Measurements from ENCODE around the gene CDC42BPA.
"Not testable (repeated sequence)": the region's sequence is repeated elsewhere in the genome, so short reads cannot be mapped to it uniquely, and the experiment has no call there.

CDC42BPA gene

DNA sequence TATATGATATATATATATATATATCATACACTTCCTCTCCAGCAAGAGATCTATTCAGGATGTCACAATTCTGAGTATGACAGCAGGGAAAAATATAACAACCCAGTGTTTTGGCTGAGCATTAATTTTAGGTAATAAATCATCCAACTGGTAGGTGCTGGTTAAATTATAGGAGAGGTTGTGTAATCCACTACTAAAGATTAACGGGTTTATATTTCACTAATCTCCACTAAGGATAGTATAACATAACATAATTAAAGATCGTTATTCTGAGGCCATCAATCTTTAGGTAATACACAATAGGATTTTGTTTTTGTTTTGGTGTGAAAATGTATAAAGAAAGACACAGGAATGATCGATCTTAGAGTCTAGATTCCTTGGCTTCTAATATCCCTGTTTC is 276.0 kb downstream of the CDC42BPA start:
- no peak for DNase-seq

DNA sequence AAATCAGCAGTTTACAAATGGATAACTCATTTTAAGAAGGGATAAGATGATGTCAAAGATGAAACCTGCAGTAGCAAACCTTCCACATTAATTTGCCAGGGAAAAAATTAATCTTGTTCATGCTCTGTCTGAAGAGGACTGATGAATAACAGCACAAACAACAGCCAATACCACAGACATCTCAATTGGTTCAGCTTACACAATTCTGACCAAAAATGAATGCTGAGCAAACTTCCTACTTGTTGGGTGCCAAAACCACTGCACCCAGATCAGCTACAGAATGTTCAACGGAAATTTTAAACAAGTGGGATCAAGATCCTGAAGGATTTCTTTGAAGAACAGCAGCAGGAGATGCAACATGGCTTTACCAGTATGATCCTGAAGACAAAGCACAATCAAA is 279.9 kb downstream of the CDC42BPA start:
- no peak for DNase-seq

GRCh38 chr1:227037121-227037520 is 281.2 kb downstream of the CDC42BPA start:
- DNase-seq = no peak

DNA sequence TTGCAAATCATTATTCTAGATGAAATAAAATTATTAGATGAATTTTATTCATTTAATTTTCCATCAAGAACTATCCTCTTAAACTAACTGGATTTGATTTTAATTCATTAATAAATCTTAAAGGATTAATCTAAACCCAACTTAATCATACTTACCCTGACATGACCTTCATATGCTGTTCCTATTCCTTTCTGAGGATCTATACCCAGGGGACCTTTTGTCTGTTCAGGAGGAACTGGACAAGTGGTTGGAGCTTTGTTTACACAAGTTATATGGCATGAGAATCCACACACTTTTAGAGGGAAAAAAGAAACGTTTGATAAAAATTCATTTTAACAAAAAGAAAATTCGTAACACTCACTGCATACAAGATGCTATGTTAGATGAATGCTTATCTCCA is 283.0 kb downstream of the CDC42BPA start:
- no peak for DNase-seq

DNA sequence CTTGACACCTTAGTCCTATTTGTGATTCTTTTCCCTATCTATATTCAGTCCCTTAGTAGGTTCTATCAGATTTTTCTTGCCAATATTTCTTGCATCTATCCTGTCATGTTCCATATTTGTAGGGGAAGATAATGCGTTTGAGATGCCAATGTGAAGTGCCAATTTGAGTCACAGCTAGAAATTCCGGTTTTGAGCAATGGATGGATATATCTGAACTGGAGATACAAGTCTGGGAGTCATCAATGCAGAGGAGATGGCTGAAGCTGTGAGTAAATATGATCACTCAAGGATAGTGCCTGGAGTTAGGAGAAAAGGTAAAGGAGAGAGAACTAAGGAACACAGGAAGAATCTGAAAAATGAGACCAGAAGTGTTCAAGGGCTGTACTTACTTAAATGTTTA is 284.4 kb downstream of the CDC42BPA start:
- DNase-seq = no peak

DNA sequence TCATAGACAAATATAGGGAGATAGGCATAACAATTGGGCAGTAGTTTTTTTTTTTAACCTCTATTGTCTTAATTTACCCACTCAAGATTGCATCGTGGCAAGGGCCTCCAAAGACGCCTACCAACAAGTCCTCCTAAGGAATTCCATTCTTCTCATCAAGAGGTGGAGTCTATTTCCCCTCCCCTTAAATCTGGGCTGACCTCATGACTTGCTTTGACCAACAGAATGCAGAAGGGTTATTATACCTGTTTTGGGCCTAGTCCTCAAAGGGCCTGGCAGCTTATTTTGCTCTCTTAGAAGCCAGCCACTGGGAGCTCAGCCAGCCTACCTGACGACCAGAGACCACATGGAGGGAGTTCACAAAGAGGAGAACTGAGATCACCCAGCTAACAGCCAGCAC is 285.9 kb downstream of the CDC42BPA start:
- no peak for DNase-seq

DNA sequence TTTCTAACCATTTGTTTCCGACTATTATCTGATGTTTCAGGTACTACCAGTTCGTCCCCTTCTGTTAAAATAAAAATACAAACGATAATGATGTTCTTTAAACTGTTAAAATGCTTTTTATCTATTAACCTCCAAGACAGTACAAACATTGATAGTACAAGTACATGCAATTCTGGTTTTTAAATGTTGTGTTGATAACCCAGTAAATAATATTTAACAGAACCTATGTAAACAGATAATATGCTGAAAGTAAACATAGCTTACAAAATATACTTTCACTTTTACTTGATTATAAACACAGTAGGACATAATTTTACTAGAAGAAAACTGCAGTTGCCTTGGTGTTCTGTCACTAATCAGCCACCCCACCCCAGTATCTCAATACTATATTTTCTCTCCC is 301.3 kb downstream of the CDC42BPA start:
- no peak for DNase-seq

GRCh38 chr1:227010645-227011044 is 307.6 kb downstream of the CDC42BPA start:
- DNase-seq = no peak

GRCh38 chr1:227009937-227010336 is 308.4 kb downstream of the CDC42BPA start:
- no peak for DNase-seq

DNA sequence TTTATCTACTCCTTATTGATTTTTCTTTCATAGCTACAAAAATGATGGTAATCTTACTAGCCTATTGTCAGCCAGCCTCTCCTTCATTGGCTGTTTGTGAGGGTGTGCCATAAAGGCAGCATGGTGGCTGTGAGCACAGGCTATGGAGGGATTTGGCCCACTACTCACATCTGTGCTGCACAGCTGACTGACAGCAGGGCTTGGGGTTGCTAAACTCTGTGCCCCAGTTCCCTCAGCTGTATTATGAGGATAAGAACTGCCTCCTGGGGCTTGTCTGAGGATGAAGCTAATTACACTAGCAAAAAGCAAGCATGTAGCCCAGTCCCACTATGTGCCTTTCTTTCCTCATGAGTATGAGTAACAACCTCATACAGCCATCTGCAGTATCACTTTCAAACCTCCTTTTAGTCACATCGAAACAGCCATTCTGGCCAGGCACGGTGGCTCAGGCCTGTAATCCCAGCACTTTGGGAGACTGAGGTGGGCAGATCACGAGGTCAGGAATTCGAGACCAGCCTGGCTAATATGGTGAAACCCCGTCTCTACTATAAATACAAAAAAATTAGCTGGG is 312.0 kb downstream of the CDC42BPA start:
- DNase-seq = no peak

GRCh38 chr1:227004796-227005195 is 313.5 kb downstream of the CDC42BPA start:
- no peak for DNase-seq

DNA sequence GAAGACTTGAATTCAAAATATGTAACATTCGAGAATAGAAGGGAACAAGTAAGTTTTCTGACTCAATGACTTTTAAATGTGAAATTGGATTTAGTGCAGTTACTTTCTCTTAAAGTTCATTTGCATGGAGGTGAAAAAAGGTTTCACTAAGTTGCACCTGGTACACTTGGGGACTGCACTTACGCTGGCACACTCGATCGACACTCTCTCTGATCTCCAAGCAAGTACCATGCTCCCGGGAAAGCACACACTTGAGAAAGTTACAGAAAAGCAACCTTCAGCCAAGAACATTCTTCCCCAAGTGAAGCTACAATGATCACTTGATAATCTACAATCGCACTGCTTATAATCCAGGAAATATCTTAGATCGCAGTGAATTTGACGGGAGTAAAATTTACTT is 315.1 kb downstream of the CDC42BPA start:
- DNase-seq = no peak

DNA sequence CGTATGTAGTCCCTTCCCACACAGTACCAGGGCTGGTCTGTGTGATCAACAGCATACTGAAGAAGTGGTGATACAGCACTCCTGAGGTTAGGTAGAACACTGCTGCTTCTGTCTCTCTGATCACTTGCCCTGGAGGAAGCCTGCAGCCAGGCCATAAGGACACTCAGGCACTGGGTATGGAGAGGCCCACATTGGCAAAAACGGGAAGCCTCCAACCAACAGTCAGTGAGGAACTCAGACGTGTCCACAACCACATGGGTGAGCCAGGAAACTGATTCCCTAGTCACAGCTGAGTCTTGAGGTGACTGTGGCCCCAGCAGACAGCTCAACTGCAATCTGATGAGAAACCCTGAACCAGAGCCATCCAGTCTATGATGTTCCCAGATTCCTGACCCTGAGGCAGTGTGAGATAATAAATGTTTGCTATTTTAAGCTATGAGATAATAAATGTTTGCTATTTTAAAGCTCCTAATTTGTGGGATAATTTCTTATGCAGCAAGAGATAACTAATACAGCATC is 315.7 kb downstream of the CDC42BPA start:
- DNase-seq = no peak

DNA sequence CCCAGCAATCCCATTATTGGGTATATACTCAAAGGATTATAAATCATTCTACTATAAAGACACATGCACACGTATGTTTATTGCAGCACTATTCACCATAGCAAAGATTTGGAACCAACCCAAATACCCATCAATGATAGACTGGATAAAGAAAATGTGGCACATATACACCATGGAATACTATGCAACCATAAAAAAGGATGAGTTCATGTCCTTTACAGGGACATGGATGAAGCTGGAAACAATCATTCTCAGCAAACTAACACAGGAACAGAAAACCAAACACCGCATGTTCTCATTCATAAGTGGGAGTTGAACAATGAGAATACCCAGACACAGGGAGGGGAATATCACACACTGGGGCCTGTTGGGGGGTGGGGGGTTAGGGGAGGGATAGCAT is 318.7 kb downstream of the CDC42BPA start:
- DNase-seq = not testable (repeated sequence)

DNA sequence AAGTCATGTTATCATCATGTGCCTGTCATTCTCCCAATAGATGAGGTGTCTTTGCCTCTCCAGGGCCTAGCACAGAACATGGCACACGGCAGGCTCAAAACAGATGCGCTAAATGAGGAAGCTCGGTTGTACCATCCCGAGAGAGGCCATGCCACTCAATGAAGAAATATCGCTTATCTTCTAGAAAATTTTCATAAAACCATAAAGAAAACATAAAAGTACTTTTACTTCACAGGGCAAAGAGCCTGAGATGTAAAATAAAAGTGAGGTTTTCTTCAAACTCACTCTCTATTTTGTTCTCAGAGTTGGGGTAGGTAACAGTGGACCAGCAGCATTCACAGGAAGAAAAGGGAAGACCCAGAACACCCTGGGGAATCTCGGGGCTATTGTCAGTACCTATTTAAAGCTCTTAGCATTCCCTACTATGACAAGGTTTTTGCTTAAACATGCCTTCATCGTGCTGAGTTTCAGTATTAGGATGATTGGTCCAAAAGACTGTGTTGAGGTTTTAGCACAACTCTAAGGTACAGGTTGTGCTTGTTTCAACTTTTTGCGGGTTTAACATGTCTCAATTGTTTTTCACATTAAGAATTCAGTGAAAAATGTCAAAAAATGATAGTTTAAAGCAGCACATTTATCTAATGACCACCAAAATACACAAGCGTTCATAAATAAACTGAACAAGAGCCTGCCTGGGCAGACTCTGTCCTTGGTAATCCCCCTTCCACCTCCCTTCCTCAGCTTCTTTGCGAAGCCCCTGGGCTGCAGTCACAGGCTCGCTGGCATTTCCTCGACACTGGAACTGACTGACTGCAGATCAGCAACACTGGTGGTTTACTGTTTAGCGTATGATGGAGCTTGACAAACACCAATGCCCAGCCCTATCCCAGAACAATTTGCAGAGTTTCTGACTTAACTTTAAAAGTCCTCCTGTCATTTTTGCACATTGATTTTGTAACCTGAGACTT is 322.6 kb downstream of the CDC42BPA start:
- no peak for DNase-seq

- DNase-seq = no peak
Measured at GRCh38 chr1:226994586-226995364, 323.5 kb downstream of the CDC42BPA start.

DNA sequence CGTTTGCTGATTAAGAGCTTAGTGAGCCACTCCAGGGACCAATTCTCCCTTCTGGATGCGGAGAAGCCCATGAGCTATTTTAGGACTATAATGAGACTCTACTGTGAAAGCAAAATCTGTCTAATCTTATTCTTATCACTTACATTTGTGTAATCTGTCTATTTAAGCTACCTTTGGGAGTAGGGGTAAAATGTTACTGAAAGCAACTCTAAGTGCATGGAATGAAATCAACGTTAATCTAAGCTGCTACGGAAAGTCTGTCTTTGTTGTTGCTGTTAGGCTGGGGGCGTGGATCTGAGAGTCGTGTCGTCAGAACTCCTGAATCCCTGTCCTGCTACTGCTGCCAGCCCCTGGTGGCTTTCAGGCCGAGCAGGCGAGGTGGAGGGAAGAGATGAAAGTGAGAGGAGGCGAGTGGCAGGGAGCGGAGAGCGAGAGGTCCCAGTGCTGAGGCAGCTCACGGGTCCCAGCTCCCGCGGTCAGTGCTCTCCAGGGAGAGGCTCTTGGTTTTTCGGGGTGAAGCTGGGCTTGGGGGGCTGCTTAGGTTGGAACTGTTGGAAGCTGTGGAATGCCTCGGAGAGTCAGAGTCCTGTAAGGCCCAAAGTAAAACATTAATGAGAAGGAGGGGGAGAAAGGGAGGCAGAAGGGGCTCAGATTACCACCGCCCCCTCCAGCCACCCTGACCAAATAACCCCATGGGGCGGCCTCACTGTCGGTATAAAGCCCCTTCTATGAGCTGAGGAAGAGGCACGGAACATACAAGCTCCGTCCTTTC is 324.3 kb downstream of the CDC42BPA start:
- DNase-seq = no peak

DNA sequence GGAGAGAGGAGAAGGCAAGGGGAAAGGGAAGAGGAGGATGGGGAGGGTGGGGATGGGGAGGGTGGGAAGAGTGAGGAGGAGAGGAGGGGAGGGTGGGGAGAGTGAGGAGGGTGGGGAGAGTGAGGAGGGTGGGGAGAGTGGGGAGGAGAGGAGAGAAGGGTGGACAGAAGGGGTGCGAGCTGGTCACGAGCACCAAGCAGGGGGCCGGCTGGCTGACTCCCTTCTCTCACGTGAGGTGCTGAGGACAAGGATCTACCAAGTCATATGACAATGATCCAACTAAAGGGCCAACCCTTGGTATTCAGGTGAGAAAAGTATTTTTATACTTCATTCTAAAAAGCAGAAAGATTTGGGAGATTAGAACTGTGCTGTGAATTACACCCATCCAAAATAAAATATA is 326.4 kb downstream of the CDC42BPA start:
- no peak for DNase-seq

- no peak for DNase-seq
Measured at GRCh38 chr1:226990133-226990716, 328.1 kb downstream of the CDC42BPA start.

GRCh38 chr1:226989085-226989920 is 329.0 kb downstream of the CDC42BPA start:
- no peak for DNase-seq

DNA sequence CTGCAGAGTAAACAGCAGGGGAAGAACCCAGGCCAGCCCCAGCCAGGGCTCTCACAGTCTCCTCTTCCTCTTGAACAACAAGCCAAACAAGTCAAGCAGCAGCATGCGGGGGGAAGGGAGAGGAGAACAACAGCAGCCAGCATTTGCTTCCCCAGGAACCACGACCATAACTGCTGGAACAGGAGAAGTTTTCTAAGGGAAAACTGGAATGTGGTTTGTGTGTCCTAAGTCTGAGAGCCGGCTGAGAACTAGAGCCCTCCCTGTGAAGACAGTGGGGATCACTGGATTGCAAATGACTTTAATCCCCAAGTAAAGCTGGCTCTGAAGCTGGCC is 330.0 kb downstream of the CDC42BPA start:
- no peak for DNase-seq

Measured in amniotic stem cell (primary cell).